ENCODE results near the gene RPSA. TPM values are rescaled to one million over a fixed set of nuclear protein-coding genes. Genes with fewer than 3 reads are reported as not detected.

The RPSA gene
- polyA plus RNA-seq, 2 of the 4 experiments (the other 2 are of a cell fraction): 2,484 to 3,141 TPM

DNA sequence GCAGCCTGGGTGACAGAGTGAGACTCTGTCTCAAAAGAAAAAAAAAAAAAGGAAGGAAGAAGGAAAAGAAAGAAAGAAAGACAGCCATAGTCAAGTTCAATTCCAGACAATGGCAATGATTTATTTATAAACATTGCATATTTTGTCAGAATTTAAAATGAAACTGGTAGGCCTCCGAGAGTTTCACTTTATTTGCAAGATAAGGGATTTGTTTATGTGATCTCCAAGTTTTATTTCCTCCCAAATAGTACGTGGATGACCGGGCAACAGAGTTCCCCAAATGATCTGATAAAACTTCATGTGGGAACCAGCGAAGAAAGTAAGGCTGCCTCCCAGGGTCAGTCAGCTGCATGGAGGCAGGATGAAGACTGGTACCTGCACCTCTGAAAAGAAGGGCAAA is 32.4 kb downstream of the RPSA start:
- H3K4me2 ChIP-seq: no peak overlapping the region
- H3K27ac ChIP-seq: no peak overlapping the region
- no peaks in the 10 kb centered on the region for H3K9me3 ChIP-seq
- no peaks in the 10 kb centered on the region for H3K4me1 ChIP-seq
- POLR2A ChIA-PET: no interaction called here
- no peak for DNase-seq (ENCODE audit: low read depth in 1 of 2, low spot score in 1 of 2)
- no peak for ATAC-seq
- CTCF ChIA-PET: interaction anchor here (0.6 to 3.2 kb wide), 2 partner anchors 9 to 14 kb away, joined by 4 to 17 read pairs; no protein-coding TSS in a partner anchor
- WGBS (ENCODE audit: missing lambda C conversion rate): 68% methylated on average over 4 of the region's 4 CpGs
- no peak overlapping the region for H3K4me3 ChIP-seq
- TF ChIP-seq ZC3H11A (IDR thresholded peaks at IDR 0.05) (no peak), MAFK (IDR thresholded peaks at IDR 0.05; ENCODE audit: partially characterized antibody) (peak; percentile 50), FOSL2 (IDR thresholded peaks at IDR 0.05) (no peak), FOSL2 (CRISPR knock-in tag; IDR thresholded peaks at IDR 0.05) (no peak), BHLHE40 (IDR thresholded peaks at IDR 0.05; ENCODE audit: low read depth, low read length) (no peak), HDAC2 (IDR thresholded peaks at IDR 0.05) (no peak), ZSCAN20 (CRISPR knock-in tag; IDR thresholded peaks at IDR 0.05) (no peak)
- TF ChIP-seq, protein P1, sequence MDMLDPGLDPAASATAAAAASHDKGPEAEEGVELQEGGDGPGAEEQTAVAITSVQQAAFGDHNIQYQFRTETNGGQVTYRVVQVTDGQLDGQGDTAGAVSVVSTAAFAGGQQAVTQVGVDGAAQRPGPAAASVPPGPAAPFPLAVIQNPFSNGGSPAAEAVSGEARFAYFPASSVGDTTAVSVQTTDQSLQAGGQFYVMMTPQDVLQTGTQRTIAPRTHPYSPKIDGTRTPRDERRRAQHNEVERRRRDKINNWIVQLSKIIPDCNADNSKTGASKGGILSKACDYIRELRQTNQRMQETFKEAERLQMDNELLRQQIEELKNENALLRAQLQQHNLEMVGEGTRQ (IDR thresholded peaks at IDR 0.05): no peak
- TF ChIP-seq, protein P2, sequence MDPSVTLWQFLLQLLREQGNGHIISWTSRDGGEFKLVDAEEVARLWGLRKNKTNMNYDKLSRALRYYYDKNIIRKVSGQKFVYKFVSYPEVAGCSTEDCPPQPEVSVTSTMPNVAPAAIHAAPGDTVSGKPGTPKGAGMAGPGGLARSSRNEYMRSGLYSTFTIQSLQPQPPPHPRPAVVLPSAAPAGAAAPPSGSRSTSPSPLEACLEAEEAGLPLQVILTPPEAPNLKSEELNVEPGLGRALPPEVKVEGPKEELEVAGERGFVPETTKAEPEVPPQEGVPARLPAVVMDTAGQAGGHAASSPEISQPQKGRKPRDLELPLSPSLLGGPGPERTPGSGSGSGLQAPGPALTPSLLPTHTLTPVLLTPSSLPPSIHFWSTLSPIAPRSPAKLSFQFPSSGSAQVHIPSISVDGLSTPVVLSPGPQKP (IDR thresholded peaks at IDR 0.05; ENCODE audit: low read depth, low read length): no peak
- FAIRE-seq: no peak

DNA sequence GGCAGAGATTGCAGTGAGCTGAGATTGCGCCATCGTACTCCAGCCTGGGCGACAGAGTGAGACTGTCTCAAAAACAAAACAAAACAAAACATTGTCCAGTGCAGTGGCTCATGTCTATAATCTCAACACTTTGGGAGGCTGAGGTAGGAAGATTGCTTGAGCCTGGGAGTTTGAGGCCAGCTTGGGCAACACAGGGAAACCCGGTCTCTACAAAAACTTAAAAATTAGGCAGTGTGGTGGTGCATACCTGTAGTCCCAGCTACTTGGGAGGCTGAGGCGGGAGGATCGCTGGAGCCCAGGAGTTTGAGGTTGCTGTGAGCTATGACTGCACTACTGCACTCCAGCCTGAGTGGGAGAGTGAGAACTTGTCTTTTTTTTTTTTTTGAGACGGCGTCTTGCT is 33.8 kb downstream of the RPSA start:
- ATAC-seq: no peak
- no peak overlapping the region for H3K4me3 ChIP-seq
- no peaks in the 10 kb centered on the region for H3K9me3 ChIP-seq
- no peak for DNase-seq (ENCODE audit: low read depth in 1 of 2, low spot score in 1 of 2)
- H3K4me1 ChIP-seq: no peaks in the 10 kb centered on the region
- FAIRE-seq: no peak
- no peak overlapping the region for H3K27ac ChIP-seq
- no peak overlapping the region for H3K4me2 ChIP-seq
- TF ChIP-seq, protein P1 (IDR thresholded peaks at IDR 0.05): no peak
- TF ChIP-seq, protein P3, sequence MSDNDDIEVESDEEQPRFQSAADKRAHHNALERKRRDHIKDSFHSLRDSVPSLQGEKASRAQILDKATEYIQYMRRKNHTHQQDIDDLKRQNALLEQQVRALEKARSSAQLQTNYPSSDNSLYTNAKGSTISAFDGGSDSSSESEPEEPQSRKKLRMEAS (IDR thresholded peaks at IDR 0.05): no peak
- TF ChIP-seq HOXB13 (CRISPR knock-in tag; IDR thresholded peaks at IDR 0.05; ENCODE audit: low read depth): no peak
- TF ChIP-seq, protein P4, sequence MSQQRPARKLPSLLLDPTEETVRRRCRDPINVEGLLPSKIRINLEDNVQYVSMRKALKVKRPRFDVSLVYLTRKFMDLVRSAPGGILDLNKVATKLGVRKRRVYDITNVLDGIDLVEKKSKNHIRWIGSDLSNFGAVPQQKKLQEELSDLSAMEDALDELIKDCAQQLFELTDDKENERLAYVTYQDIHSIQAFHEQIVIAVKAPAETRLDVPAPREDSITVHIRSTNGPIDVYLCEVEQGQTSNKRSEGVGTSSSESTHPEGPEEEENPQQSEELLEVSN (IDR thresholded peaks at IDR 0.05; ENCODE audit: borderline replicate concordance, low read depth): no peak
- TF ChIP-seq MYC (IDR thresholded peaks at IDR 0.05; ENCODE audit: borderline replicate concordance, low read length): no peak
- no peak for TF ChIP-seq JUNB (IDR thresholded peaks at IDR 0.05)
- TF ChIP-seq RAD21 (conservative IDR thresholded peaks at IDR 0.05 in 1 of 2, IDR thresholded peaks at IDR 0.05 in 1 of 2): no peak
- TF ChIP-seq HOXB5 (CRISPR knock-in tag; IDR thresholded peaks at IDR 0.05): no peak
- TF ChIP-seq BHLHE40 (IDR thresholded peaks at IDR 0.05; ENCODE audit: low read depth, low read length): no peak
- TF ChIP-seq, protein P5, sequence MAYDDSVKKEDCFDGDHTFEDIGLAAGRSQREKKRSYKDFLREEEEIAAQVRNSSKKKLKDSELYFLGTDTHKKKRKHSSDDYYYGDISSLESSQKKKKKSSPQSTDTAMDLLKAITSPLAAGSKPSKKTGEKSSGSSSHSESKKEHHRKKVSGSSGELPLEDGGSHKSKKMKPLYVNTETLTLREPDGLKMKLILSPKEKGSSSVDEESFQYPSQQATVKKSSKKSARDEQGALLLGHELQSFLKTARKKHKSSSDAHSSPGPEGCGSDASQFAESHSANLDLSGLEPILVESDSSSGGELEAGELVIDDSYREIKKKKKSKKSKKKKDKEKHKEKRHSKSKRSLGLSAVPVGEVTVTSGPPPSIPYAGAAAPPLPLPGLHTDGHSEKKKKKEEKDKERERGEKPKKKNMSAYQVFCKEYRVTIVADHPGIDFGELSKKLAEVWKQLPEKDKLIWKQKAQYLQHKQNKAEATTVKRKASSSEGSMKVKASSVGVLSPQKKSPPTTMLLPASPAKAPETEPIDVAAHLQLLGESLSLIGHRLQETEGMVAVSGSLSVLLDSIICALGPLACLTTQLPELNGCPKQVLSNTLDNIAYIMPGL (CRISPR knock-in tag; IDR thresholded peaks at IDR 0.05; ENCODE audit: borderline replicate concordance): no peak
- TF ChIP-seq, protein P6, sequence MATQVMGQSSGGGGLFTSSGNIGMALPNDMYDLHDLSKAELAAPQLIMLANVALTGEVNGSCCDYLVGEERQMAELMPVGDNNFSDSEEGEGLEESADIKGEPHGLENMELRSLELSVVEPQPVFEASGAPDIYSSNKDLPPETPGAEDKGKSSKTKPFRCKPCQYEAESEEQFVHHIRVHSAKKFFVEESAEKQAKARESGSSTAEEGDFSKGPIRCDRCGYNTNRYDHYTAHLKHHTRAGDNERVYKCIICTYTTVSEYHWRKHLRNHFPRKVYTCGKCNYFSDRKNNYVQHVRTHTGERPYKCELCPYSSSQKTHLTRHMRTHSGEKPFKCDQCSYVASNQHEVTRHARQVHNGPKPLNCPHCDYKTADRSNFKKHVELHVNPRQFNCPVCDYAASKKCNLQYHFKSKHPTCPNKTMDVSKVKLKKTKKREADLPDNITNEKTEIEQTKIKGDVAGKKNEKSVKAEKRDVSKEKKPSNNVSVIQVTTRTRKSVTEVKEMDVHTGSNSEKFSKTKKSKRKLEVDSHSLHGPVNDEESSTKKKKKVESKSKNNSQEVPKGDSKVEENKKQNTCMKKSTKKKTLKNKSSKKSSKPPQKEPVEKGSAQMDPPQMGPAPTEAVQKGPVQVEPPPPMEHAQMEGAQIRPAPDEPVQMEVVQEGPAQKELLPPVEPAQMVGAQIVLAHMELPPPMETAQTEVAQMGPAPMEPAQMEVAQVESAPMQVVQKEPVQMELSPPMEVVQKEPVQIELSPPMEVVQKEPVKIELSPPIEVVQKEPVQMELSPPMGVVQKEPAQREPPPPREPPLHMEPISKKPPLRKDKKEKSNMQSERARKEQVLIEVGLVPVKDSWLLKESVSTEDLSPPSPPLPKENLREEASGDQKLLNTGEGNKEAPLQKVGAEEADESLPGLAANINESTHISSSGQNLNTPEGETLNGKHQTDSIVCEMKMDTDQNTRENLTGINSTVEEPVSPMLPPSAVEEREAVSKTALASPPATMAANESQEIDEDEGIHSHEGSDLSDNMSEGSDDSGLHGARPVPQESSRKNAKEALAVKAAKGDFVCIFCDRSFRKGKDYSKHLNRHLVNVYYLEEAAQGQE (IDR thresholded peaks at IDR 0.05): no peak
- TF ChIP-seq KDM5A (IDR thresholded peaks at IDR 0.05): no peak
- no peak for TF ChIP-seq TFCP2L1 (CRISPR knock-in tag; IDR thresholded peaks at IDR 0.05)
- TF ChIP-seq FOSL2 (IDR thresholded peaks at IDR 0.05): no peak
- no peak for TF ChIP-seq FOSL2 (CRISPR knock-in tag; IDR thresholded peaks at IDR 0.05)
- TF ChIP-seq ZFP36 (IDR thresholded peaks at IDR 0.05; ENCODE audit: borderline replicate concordance, partially characterized antibody): no peak
- TF ChIP-seq SMC3 (IDR thresholded peaks at IDR 0.05): no peak
- TF ChIP-seq POLR2A (IDR thresholded peaks at IDR 0.05; ENCODE audit: low read length): no peak
- no peak for TF ChIP-seq POLR2AphosphoS2 (conservative IDR thresholded peaks at IDR 0.05; ENCODE audit: low read length)
- ChIA-PET CTCF (interaction anchor here (2.1 to 3.2 kb wide), 2 partner anchors 7 to 59 kb away, joined by 7 to 17 read pairs; no protein-coding TSS in a partner anchor), POLR2A (interaction anchor here (0.7 kb wide), 1 partner anchor 52 kb away, joined by 3 read pairs; no protein-coding TSS in a partner anchor)
- 84% methylated on average over 8 of the region's 8 CpGs for WGBS (ENCODE audit: missing lambda C conversion rate)
